ENCODE results near the gene AHCYL1. TPM values are rescaled to one million over a fixed set of nuclear protein-coding genes. Genes with fewer than 3 reads are reported as not detected.
"Not testable (repeated sequence)": the region's sequence is repeated elsewhere in the genome, so short reads cannot be mapped to it uniquely, and the experiment has no call there.

Gene AHCYL1
- total RNA-seq, 6 experiments from 2014 or later = 51.4 to 77.5 (median 56.0) TPM

DNA sequence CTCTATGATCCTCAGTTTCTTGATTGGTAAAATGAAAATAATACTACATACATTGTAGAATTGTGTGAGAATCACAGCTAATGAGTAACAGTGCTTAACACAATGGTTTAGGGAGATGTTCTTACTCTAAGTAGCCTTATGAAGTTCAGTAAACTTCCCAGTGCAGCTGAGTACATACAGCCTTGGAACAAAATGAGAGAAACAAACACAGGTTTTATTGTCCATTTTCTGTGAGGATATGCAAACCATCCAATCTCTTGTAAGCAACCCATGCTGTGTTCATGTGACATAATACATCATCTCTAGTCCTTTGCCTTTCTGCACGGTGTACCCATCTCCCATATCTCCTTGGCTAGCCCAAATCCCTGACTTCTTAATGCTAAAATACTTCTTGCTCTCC is 35.2 kb downstream of the AHCYL1 start:
- intact Hi-C loops (cut with DNase I) = no loop called here
- Histone ChIP-seq H3K4me3 (no peak overlapping the region), H3K27ac (no peak overlapping the region), H3K27me3 (no peaks in the 10 kb centered on the region), H3K9me3 (no peaks in the 10 kb centered on the region), H3K4me1 (no peaks in the 10 kb centered on the region), H3K36me3 (peaks cover 0 to 91% (median 60%) of the 10 kb centered on the region in 4 donors)
- DNase-seq (no peak), ATAC-seq (no peak)
- 23% methylated on average over 1 of the region's 1 CpG for WGBS (ENCODE audit: insufficient coverage, low coverage, low lambda C conversion rate, missing lambda C conversion rate)
- TF ChIP-seq, protein P1, sequence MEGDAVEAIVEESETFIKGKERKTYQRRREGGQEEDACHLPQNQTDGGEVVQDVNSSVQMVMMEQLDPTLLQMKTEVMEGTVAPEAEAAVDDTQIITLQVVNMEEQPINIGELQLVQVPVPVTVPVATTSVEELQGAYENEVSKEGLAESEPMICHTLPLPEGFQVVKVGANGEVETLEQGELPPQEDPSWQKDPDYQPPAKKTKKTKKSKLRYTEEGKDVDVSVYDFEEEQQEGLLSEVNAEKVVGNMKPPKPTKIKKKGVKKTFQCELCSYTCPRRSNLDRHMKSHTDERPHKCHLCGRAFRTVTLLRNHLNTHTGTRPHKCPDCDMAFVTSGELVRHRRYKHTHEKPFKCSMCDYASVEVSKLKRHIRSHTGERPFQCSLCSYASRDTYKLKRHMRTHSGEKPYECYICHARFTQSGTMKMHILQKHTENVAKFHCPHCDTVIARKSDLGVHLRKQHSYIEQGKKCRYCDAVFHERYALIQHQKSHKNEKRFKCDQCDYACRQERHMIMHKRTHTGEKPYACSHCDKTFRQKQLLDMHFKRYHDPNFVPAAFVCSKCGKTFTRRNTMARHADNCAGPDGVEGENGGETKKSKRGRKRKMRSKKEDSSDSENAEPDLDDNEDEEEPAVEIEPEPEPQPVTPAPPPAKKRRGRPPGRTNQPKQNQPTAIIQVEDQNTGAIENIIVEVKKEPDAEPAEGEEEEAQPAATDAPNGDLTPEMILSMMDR (IDR thresholded peaks at IDR 0.05) = no peak
- TF ChIP-seq POLR2A (IDR thresholded peaks at IDR 0.05) = no peak

GRCh38 chr1:110021285-110021684 is 36.7 kb downstream of the AHCYL1 start:
- DNase-seq (no peak), ATAC-seq (no peak)
- Histone ChIP-seq H3K9me3 (no peaks in the 10 kb centered on the region), H3K4me3 (no peak overlapping the region), H3K36me3 (peaks cover 0 to 76% (median 50%) of the 10 kb centered on the region in 4 donors), H3K27ac (no peak overlapping the region), H3K4me1 (no peaks in the 10 kb centered on the region), H3K27me3 (no peaks in the 10 kb centered on the region)
- 85% methylated on average over 1 of the region's 3 CpGs for WGBS (ENCODE audit: insufficient coverage, low coverage, low lambda C conversion rate, missing lambda C conversion rate)
- intact Hi-C loops (cut with DNase I) = no loop called here
- TF ChIP-seq, protein P1 (IDR thresholded peaks at IDR 0.05) = no peak
- TF ChIP-seq POLR2A (IDR thresholded peaks at IDR 0.05) = no peak

DNA sequence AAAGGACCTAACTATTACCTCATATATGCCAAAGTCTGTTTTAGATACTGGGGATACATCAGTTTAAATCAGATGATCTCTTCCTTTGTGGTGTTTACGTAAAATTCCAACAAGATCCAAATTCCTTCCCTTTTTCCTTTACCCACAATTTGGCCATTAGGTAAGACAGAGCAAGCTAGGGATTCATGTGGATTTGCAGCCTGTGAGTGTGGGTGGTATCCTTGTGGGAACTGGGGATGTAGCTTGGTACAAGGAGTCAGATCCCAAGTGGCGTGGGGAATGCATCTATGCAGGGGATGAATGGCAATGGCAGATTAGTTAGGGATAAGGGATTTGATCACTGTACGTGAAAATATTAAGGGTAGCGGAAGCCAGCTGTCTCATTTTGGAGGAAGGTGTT is 40.0 kb downstream of the AHCYL1 start:
- DNase-seq (no peak), ATAC-seq (no peak)
- Histone ChIP-seq H3K4me1 (no peaks in the 10 kb centered on the region), H3K27ac (no peak overlapping the region), H3K27me3 (no peaks in the 10 kb centered on the region), H3K4me3 (no peak overlapping the region), H3K36me3 (peaks cover 0 to 42% (median 28%) of the 10 kb centered on the region in 4 donors), H3K9me3 (no peaks in the 10 kb centered on the region)
- TF ChIP-seq POLR2A (IDR thresholded peaks at IDR 0.05) = no peak
- TF ChIP-seq, protein P1 (IDR thresholded peaks at IDR 0.05) = no peak
- intact Hi-C loops (cut with DNase I) = no loop called here
- 93% methylated on average over 4 of the region's 4 CpGs for WGBS (ENCODE audit: insufficient coverage, low coverage, low lambda C conversion rate, missing lambda C conversion rate)

DNA sequence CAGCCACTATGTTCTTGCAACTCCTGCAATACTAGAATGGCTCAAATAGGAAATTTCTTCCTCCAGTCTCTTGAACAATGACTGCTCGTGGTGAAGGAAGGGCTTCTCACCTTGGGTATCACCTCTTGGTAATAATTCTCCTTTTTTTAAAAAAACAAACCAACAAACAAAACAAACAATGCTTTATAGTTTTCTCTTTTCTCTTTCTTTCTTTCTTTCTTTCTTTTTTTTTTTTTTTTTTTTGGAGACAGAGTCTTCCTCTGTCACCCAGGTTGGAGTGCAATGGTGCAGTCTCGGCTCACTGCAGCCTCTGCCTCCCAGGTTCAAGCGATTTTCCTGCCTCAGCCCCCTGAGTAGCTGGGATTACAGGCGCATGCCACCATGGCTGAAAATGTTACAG is 46.1 kb downstream of the AHCYL1 start:
- H3K9me3 ChIP-seq; intact Hi-C loops (cut with DNase I); ATAC-seq; DNase-seq; H3K36me3 ChIP-seq; H3K27me3 ChIP-seq: not testable (repeated sequence)
- Histone ChIP-seq H3K27ac (peak overlapping the region in 2 of 3 donors; percentile 14 to 42), H3K4me1 (peaks cover 0 to 13% (median 2%) of the 10 kb centered on the region in 4 donors), H3K4me3 (peak overlapping the region in 2 of 3 donors; percentile 10 to 16)
- 56% methylated on average over 2 of the region's 4 CpGs for WGBS (ENCODE audit: insufficient coverage, low coverage, low lambda C conversion rate, missing lambda C conversion rate)

GRCh38 chr1:110032327-110032726 is 47.8 kb downstream of the AHCYL1 start:
- Histone ChIP-seq H3K9me3 (no peaks in the 10 kb centered on the region), H3K36me3 (peaks cover 0 to 1% (median 0%) of the 10 kb centered on the region in 4 donors), H3K27ac (no peak overlapping the region), H3K27me3 (no peaks in the 10 kb centered on the region), H3K4me1 (peaks cover 0 to 20% (median 2%) of the 10 kb centered on the region in 4 donors), H3K4me3 (no peak overlapping the region)
- 92% methylated on average over 2 of the region's 2 CpGs for WGBS (ENCODE audit: insufficient coverage, low coverage, low lambda C conversion rate, missing lambda C conversion rate)
- TF ChIP-seq, protein P1 (IDR thresholded peaks at IDR 0.05) = no peak
- TF ChIP-seq POLR2A (IDR thresholded peaks at IDR 0.05) = no peak
- intact Hi-C loops (cut with DNase I) = no loop called here
- ATAC-seq = no peak
- DNase-seq = no peak
